Endothelial cell (in vitro differentiated cells): ENCODE data around the gene RNF34. TPM values are rescaled to one million over a fixed set of nuclear protein-coding genes. Genes with fewer than 3 reads are reported as not detected.
A peak's percentile ranks its signal among the peaks of the same experiment; 100 is the strongest.

ENCODE experiments used
- DNase-seq: peaks from one replicate; pipeline ENCODE4 v3.0.0; 2021; ENCODE audit warnings: low spot score
- H3K27ac Mint-ChIP-seq: one replicate; pipeline ENCODE4 v1.8.0; 2021; ENCODE audit warnings: mixed read lengths, inconsistent platforms; ENCODE audit not compliant: unreplicated experiment
- H3K27me3 Mint-ChIP-seq: one replicate; pipeline ENCODE4 v1.8.0; 2021; ENCODE audit warnings: mild to moderate bottlenecking, moderate library complexity, mixed read lengths, inconsistent platforms; ENCODE audit not compliant: unreplicated experiment
- H3K36me3 Mint-ChIP-seq: one replicate; pipeline ENCODE4 v1.8.0; 2021; ENCODE audit warnings: mild to moderate bottlenecking, low read depth, mixed read lengths, inconsistent platforms; ENCODE audit not compliant: unreplicated experiment
- H3K4me1 Mint-ChIP-seq: one replicate; pipeline ENCODE4 v1.8.0; 2021; ENCODE audit warnings: mild to moderate bottlenecking, mixed read lengths, inconsistent platforms; ENCODE audit not compliant: unreplicated experiment
- H3K4me3 Mint-ChIP-seq: one replicate; pipeline ENCODE4 v1.8.0; 2021; ENCODE audit warnings: mild to moderate bottlenecking, mixed read lengths, inconsistent platforms; ENCODE audit not compliant: unreplicated experiment
- H3K9me3 Mint-ChIP-seq: one replicate; pipeline ENCODE4 v1.8.0; 2021; ENCODE audit warnings: mixed read lengths, inconsistent platforms; ENCODE audit not compliant: unreplicated experiment
- CTCF ChIP-seq: fragments of 200-600 bp; sonication (generic); IDR thresholded peaks from one replicate; pipeline ENCODE4 v1.5.0; 2021; ENCODE audit warnings: antibody characterized with exemption; ENCODE audit not compliant: unreplicated experiment
- total RNA-seq: library from RNA; stranded (reverse); fragmentation: NEBNext Ultra II Directional; extraction: Animal tissue kit (Norgen Biotek cat#: 25700); gene quantifications from one replicate; pipeline ENCODE4 v1.2.1, GENCODE V29; 2021; ENCODE audit not compliant: unreplicated experiment

The RNF34 gene
- total RNA-seq, 1 donor from 2014 or later: 46.5 TPM

DNA sequence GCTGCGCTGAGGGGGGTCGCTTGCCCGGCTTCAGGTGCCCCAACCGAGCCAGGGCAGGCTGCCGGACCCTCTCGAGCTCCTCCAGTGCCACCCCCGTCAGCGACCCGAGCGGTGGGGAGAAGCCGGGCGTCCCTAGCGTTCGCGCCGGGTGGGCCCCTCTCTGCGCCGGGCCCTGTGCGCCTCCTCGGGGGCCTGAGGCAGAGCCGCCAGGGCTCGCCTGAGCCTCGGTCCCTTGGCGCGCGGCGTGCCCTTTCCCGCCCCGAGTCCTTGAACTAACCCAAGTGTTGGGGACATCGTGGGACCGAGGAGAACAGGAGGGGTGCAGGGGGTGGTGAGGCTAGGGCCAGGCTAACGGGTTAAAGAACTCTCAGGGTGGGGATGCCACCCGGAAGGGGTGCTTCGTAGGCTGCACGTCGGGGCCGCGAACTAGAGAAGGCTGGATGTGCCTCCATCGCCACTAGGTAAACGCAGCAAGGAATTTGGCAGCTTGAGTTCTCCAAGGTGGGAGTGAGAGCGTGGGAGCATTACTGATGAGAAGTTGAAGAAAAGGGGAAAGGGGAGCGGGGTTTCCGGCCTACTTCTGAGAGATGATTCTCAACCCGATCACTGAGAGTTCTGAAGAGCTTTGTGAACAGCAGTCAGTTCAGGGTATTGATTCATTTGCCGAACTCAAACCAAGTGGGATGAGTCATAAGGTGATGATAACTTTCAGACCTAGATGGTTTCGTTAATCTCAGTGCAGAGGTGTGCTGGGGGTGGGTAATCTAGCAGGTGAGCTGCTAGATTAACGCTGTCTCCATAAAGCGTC, 618 bp downstream of the RNF34 start:
- Mint-ChIP-seq H3K4me1 (peaks cover 17% of the 10 kb centered on the region), H3K4me3 (peak overlapping the region; percentile 99), H3K27ac (peak overlapping the region; percentile 71), H3K36me3 (peaks cover 3% of the 10 kb centered on the region), H3K9me3 (no peaks in the 10 kb centered on the region), H3K27me3 (peaks cover 4% of the 10 kb centered on the region)
- no peak for TF ChIP-seq CTCF
- DNase-seq: no peak

- no peak for TF ChIP-seq CTCF
- no peaks in the 10 kb centered on the region for H3K9me3 Mint-ChIP-seq
- peaks cover 10% of the 10 kb centered on the region for H3K36me3 Mint-ChIP-seq
- H3K4me1 Mint-ChIP-seq: peaks cover 17% of the 10 kb centered on the region
- peaks cover 6% of the 10 kb centered on the region for H3K27me3 Mint-ChIP-seq
- no peak overlapping the region for H3K4me3 Mint-ChIP-seq
- H3K27ac Mint-ChIP-seq: no peak overlapping the region
- DNase-seq: no peak
These were observed 3.8 kb downstream of the RNF34 start for GRCh38 chr12:121403721-121404120.

- Mint-ChIP-seq H3K36me3 (peaks cover 7% of the 10 kb centered on the region), H3K4me3 (no peak overlapping the region), H3K27me3 (peaks cover 2% of the 10 kb centered on the region), H3K27ac (no peak overlapping the region), H3K9me3 (no peaks in the 10 kb centered on the region), H3K4me1 (peaks cover 13% of the 10 kb centered on the region)
- no peak for TF ChIP-seq CTCF
- DNase-seq: no peak
These were observed 4.8 kb downstream of the RNF34 start for GRCh38 chr12:121404734-121405133.

DNA sequence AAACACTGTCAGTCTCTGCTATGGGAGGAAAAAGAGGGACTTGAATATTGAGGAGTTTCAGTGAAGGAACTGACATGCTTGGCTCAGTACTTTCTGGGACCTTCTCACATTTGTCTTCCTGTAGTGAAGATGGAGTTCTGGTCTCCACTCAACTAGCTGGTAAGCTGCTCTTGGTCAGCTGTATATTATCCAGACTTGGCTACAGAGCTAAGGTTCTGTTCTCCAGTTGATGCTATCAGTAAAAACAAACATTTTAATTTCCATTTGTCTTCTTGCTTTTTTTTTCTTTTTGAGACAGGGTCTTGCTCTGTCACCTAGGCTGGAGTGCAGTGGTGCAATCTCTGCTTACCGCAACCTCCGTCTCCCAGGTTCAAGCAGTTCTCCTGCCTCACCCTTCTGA, 5.3 kb downstream of the RNF34 start:
- Mint-ChIP-seq H3K36me3 (peaks cover 7% of the 10 kb centered on the region), H3K27me3 (peaks cover 2% of the 10 kb centered on the region), H3K27ac (no peak overlapping the region), H3K9me3 (no peaks in the 10 kb centered on the region), H3K4me1 (peaks cover 13% of the 10 kb centered on the region), H3K4me3 (no peak overlapping the region)
- no peak for DNase-seq
- TF ChIP-seq CTCF: no peak

GRCh38 chr12:121413917-121414316, 14.0 kb downstream of the RNF34 start:
- Mint-ChIP-seq H3K27me3 (no peaks in the 10 kb centered on the region), H3K4me1 (peaks cover 6% of the 10 kb centered on the region), H3K27ac (no peak overlapping the region), H3K4me3 (no peak overlapping the region), H3K36me3 (no peaks in the 10 kb centered on the region), H3K9me3 (no peaks in the 10 kb centered on the region)
- no peak for DNase-seq
- TF ChIP-seq CTCF: no peak
